ENCODE measurements around the gene SPAAR. TPM values are rescaled to one million over a fixed set of nuclear protein-coding genes. Genes with fewer than 3 reads are reported as not detected.
A peak's percentile ranks its signal among the peaks of the same experiment; 100 is the strongest.
"Not testable (repeated sequence)": the region's sequence is repeated elsewhere in the genome, so short reads cannot be mapped to it uniquely, and the experiment has no call there.

The SPAAR gene
- total RNA-seq, 1 experiment from 2014 or later: 0.12 TPM

- no peak for DNase-seq (ENCODE audit: low spot score)
These were observed 5.0 kb upstream of the SPAAR start for GRCh38 chr9:35904338-35904737.

DNA sequence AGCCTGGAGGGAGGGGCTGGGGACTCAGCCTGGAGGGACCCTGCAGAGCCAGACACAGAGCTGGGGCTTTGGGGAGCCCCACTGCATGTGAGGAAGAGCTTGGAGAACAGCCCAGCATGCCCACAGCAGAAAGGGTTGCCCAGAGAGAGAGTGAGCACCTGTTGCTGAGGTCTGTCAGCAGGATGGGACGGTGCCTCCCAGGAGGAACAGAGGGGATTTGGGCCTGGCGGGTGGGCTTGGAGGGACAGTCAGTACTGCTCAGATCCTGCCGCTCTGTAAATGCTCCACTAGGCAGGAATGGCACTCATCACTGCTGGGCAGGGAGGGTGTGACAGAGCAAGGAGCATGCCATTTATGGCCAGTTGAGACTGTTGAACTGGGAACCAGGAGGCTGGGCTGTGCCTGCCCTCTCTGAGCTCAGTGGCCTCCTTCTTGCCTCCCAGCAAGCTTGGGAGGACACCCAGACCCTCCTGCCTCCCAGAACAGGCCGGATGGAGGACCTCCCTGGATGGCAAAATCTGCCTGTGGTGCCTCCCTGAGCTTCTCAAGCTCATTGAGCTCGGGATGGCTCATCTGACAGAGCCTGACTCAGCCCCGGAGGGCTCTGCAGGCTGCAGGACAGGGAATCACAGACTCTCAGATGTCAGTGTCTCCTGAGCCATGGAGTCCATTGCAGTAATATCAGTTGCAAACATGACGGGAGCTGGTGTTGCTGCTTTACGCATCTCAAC, 4.1 kb upstream of the SPAAR start:
- DNase-seq (ENCODE audit: low spot score): no peak

DNA sequence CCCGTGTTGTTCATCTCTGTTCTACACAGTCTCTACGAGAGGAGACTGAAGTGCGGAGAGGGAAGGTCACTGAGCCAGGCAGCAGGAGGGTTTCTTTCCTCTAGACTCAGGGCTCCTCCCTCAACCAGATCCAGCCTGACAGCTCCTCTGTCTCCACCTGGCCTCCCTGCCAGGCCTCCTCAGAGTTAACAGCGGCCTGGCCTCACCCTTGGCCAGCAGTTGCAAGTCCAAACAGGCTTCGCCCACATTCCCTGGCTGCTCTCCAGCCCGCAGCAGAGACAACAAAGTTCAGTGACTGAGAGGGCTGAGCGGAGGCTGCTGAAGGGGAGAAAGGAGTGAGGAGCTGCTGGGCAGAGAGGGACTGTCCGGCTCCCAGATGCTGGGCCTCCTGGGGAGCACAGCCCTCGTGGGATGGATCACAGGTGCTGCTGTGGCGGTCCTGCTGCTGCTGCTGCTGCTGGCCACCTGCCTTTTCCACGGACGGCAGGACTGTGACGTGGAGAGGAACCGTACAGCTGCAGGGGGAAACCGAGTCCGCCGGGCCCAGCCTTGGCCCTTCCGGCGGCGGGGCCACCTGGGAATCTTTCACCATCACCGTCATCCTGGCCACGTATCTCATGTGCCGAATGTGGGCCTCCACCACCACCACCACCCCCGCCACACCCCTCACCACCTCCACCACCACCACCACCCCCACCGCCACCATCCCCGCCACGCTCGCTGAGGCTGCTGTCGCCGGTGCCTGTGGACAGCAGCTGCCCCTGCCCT, 3.2 kb upstream of the SPAAR start, which contains the start of gene HRCT1:
Gene HRCT1, plus strand, starts transcription at position 291 of the 768 bp plus-strand sequence. Its CDS starts 86 bp downstream, at position 377.
- DNase-seq (ENCODE audit: low spot score): peak; percentile 98

DNA sequence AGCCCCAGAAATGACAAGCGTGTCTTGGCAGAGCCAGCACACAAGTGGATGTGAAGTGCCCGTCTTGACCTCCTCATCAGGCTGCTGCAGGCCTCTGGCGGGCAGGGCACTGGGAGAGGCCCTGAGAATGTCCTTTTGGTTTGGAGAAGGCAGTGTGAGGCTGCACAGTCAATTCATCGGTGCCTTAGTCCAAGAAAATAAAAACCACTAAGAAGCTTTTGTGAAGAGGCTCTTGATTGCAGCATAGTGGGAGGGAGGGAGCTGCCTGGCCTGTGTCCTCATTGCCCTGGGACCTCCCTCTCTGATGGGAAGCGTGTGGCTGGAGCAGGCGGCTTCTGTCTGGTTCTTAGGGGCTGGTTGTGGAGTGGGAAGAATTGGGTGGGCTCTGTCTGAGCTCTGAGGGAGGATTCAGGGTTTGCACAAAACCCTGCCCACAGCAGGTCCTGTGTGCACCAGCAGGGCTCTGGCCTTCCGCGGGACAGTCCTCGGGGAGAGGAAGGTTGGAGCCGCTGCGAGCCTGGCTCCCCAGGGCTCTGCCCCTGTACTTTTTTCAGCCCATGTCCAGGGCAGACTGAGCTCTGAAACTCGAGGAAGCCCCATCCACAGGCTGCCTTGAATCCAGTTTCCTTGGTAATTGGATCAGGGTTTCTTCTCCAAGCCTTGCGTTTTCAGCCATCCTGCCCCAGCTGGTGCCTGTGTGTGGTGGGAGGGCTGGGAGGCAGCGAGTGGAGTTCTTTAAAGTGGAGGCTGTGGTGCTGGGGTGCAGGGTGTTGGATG, 2.2 kb upstream of the SPAAR start:
- peak; percentile 86 for DNase-seq (ENCODE audit: low spot score)

- peak; percentile 94 for DNase-seq (ENCODE audit: low spot score)
These were observed 1.4 kb upstream of the SPAAR start for GRCh38 chr9:35907711-35908503.

DNA sequence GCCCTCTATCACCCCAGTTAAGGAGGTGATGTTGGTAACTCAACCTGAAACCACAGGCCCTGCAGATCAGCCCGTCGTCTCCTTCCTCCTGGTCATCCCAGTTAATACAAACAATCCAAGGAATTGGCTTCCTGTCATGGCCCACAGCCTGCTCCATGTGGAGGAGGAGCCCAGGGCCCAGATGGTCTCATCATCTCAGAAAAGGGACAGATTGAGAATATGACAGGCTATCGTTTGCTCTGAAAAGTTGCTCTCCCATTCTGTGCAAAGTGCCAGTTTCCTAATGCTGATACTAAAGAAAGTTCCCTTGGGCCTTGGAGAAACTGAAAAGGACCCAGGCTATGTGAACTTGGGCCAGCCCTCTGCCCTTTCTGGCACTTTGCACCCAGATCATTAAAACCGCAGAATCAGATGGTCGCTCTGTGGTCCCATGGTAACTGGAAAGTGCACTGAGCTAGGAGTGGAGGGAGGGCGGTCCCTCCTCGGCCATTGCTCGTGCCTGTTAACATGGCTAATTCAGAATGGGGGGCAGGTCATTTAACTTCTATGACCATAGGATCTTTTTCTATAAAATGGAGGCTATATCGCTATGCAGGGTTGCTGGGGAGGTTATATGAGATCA, 675 bp upstream of the SPAAR start:
- peak; percentile 80 for DNase-seq (ENCODE audit: low spot score)

DNA sequence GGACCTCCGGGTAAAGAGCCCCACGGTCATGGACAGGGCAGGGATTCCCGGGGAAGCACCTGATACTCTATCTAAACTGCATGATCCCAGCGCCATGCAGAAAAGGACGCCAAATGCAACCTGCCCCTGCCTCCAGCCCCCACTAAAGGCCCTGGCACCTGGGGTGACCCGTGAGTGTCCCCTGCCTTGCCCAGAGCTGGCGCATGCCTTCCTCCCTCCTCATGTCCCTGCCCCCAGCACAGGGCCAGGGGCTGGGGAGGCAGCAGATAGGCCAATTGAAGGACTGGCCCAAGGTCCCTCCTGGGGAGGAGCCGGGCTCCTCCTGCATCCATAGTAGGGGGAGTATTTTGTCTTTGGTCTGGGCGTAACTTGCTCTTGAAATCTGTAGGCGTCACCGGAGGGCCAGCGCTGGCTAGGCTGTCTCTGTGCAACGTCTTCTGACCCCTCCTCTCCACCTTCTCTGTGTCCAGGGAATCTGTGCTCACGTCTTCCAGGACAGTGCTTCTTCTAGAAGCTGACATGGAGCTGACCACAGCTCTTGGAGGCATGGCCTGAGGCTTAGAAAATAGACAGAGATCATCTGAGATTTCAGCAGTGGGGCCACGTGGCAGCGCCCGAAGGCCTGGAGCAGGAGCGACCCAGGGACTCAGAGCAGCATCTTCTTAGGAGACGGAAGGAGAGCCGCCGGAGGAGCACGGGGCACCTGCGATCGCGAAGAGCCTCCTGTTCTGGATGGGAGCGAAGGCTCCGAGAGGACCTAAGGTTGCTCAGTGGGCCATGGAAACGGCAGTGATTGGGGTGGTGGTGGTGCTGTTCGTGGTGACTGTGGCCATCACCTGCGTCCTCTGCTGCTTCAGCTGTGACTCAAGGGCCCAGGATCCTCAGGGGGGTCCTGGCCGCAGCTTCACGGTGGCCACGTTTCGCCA, 660 bp downstream of the SPAAR start:
- DNase-seq (ENCODE audit: low spot score): no peak

DNA sequence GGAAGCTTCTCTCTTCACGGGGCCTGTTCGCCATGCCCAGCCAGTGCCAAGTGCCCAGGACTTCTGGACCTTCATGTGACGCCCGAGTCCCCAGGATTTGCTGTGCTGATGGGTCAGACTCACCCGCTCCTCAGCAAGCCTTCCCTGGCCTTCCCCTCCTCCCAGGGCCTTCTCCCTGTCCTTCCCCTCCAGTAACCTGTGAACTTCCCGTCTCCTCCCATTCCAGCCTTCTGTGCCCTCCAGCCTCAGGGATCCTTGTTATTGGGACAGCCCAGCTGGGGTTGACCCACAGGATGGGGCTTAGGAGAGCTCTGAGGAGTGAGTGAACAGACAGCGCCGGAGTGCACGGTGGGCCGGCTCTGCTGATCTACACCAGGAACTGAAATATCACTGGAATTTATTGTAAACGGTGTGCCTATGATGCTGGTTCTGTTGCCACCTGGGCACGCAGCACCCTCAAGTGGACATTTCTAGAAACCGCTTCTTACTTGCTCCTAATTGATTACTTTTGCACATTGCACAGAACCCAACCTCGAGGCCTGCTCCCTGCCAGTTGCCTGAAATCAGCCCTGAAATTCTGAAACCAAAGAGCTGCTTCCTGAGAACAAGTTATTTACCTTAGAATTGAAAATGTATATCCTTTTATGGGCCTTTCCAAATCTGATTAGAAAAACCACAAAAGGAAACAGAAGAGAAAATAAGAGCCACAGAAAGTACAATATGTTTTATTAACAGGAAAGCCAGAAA, 1.5 kb downstream of the SPAAR start:
- DNase-seq (ENCODE audit: low spot score): peak; percentile 85

- no peak for DNase-seq (ENCODE audit: low spot score)
These were observed 2.4 kb downstream of the SPAAR start for GRCh38 chr9:35911690-35912089.

- no peak for DNase-seq (ENCODE audit: low spot score)
These were observed 3.6 kb downstream of the SPAAR start for GRCh38 chr9:35912791-35913400.

- DNase-seq (ENCODE audit: low spot score): not testable (repeated sequence)
These were observed 4.1 kb downstream of the SPAAR start for GRCh38 chr9:35913429-35913828.

GRCh38 chr9:35914301-35914807, 5.1 kb downstream of the SPAAR start:
- peak; percentile 62 for DNase-seq (ENCODE audit: low spot score)

DNA sequence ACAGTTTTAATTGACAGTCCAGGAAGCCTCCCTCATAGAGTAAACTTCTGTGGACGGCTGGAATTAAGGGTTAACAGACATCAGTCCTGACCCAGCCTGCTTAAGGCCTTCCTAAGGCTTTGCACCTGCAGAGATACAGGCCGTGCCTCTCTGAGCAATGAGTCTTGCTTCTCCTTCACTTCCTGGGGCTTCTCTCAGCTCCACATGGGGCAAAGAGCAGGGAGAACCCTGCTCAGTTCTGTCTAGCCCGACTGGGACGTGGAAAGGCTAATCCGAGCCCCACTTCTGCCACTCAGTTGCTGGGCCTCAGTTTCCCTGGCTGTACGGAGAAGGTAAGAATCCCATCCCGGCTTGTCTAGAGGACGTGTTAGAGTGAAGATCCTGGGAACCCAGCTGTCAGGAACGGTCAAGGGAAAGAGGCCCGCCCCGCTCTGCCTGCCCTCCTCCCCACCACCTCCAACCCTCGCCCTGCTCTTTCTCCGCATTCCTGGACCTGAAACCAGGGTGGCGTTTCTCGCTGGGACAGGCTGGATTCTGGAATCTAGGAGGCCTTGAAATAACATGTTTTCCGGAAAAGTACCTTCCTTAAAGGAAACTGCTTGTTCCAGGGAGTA, 6.5 kb downstream of the SPAAR start:
- no peak for DNase-seq (ENCODE audit: low spot score)

GRCh38 chr9:35917261-35917660, 8.0 kb downstream of the SPAAR start:
- DNase-seq (ENCODE audit: low spot score): no peak

DNA sequence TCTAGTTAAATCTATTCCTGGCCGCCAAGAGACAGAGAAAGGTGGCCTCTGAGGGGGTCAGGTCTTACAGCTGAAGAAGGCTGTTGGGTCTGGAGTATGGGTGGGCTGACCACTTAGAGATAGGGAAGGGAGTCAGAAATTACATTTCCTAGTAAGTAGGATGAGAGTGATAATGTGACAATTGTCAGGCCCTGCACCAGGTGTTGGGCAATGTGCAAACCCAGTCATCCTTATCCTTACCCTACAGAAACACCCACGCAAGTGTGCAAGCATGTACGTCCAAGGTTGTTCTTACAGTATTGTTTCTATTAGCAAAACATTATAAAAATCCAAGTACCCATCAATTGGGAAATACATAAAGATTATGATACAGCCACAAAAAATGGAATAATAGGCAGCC, 9.5 kb downstream of the SPAAR start:
- DNase-seq (ENCODE audit: low spot score): no peak

- DNase-seq (ENCODE audit: low spot score): no peak
These were observed 10.1 kb downstream of the SPAAR start for GRCh38 chr9:35919212-35920008.

- no peak for DNase-seq (ENCODE audit: low spot score)
These were observed 10.8 kb downstream of the SPAAR start for GRCh38 chr9:35920051-35920620.
